ENCODE results near the gene OR4M1. TPM values are rescaled to one million over a fixed set of nuclear protein-coding genes. Genes with fewer than 3 reads are reported as not detected.
"Not testable (repeated sequence)": the region's sequence is repeated elsewhere in the genome, so short reads cannot be mapped to it uniquely, and the experiment has no call there.

The OR4M1 gene
- total RNA-seq, 1 donor from 2014 or later, result not detected

DNA sequence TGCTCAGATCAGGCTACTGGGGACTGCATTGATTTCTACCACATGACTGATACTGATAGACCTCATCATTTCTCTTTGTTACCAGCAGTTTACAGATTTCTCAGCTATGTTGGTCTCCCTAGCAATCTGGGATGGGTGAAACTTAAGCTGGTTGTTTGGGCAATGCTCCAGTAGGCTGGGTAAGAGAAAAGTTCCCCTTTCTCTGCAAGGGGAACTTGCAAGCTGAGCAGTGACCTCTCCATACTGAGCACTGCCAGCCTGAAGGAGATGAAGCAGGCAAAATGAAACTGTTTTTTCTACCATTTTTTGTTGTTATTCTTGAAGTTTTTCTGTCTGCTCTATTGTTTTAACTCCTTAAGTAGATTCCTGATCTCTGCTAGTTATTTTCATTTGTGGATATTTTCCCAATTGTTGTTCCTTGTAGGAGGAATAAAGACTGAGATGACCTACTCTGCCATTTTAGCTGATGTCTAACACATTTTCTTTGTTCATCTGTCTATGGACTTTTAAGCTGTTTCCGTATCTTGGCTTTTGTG lies 1.3 kb upstream of the OR4M1 start:
- Mint-ChIP-seq H3K4me1 (ENCODE audit: low read depth) (no peaks in the 10 kb centered on the region), H3K9me3 (ENCODE audit: low read depth) (peaks cover 80% of the 10 kb centered on the region), H3K36me3 (ENCODE audit: insufficient read depth) (no peaks in the 10 kb centered on the region), H3K4me3 (ENCODE audit: low read depth) (no peak overlapping the region), H3K27ac (no peak overlapping the region), H3K27me3 (no peaks in the 10 kb centered on the region)
- TF ChIP-seq, protein P1, sequence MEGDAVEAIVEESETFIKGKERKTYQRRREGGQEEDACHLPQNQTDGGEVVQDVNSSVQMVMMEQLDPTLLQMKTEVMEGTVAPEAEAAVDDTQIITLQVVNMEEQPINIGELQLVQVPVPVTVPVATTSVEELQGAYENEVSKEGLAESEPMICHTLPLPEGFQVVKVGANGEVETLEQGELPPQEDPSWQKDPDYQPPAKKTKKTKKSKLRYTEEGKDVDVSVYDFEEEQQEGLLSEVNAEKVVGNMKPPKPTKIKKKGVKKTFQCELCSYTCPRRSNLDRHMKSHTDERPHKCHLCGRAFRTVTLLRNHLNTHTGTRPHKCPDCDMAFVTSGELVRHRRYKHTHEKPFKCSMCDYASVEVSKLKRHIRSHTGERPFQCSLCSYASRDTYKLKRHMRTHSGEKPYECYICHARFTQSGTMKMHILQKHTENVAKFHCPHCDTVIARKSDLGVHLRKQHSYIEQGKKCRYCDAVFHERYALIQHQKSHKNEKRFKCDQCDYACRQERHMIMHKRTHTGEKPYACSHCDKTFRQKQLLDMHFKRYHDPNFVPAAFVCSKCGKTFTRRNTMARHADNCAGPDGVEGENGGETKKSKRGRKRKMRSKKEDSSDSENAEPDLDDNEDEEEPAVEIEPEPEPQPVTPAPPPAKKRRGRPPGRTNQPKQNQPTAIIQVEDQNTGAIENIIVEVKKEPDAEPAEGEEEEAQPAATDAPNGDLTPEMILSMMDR (IDR thresholded peaks at IDR 0.05; ENCODE audit: unreplicated experiment), result no peak
- DNase-seq (ENCODE audit: low spot score, unreplicated experiment), result no peak

DNA sequence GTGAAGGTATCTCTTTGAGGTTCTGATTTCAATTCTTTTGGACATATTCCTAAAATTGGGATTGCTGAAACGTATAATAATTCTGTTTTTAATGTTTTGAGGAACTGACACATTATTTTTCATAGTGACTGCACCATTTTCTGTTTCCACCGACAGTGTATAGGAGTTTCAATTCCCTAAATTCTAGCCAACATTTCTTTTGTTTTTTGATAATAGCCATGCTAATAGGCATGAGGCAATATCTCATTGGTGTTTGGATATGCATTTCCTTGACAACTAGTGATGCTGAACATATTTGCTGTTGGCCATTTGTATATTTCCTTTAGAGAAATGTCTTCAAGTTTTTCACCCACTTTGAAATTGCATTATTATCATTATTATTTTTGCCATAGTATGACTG lies 850 bp upstream of the OR4M1 start:
- peaks cover 80% of the 10 kb centered on the region for H3K9me3 Mint-ChIP-seq (ENCODE audit: low read depth)
- not testable (repeated sequence) for H3K4me1 Mint-ChIP-seq (ENCODE audit: low read depth); H3K4me3 Mint-ChIP-seq (ENCODE audit: low read depth); H3K27me3 Mint-ChIP-seq; H3K27ac Mint-ChIP-seq; H3K36me3 Mint-ChIP-seq (ENCODE audit: insufficient read depth); DNase-seq (ENCODE audit: low spot score, unreplicated experiment)

DNA sequence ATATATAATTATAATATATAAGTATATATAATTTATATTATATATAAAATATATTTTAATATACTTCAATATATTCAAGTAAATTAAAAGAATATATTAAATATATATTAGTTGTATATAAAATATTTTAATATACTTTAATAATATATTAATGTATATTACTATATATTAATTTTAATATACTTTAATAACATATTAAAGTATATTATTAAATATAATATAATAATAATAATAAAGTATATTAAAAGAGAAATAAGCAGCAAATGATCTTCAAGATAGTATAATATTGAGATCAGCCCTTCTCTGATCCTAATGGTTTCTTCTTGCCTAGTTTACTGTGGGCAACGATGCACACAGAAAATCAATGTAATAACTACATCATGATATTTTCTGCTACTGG lies 2.3 kb downstream of the OR4M1 start:
- H3K9me3 Mint-ChIP-seq (ENCODE audit: low read depth), result peaks cover 72% of the 10 kb centered on the region
- H3K4me1 Mint-ChIP-seq (ENCODE audit: low read depth), result no peaks in the 10 kb centered on the region

DNA sequence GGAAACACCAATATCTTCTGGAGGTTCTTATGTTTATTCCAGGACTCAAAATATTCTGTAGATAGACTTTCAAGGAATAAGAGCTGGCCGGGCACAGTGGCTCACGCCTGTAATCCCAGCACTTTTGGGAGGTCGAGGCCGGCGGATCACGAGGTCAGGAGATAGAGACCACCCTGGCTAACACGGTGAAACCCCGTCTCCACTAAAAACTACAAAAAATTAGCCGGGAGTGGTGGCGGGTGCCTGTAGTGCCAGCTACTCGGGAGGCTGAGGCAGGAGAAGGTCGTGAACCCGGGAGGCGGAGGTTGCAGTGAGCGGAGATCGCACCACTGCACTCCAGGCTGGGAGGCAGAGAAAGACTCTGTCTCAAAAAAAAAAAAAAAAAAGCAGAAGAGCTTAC lies 12.5 kb downstream of the OR4M1 start:
- H3K36me3 Mint-ChIP-seq (ENCODE audit: insufficient read depth); DNase-seq (ENCODE audit: low spot score, unreplicated experiment); H3K4me3 Mint-ChIP-seq (ENCODE audit: low read depth); H3K27me3 Mint-ChIP-seq; H3K4me1 Mint-ChIP-seq (ENCODE audit: low read depth); H3K27ac Mint-ChIP-seq: not testable (repeated sequence)
- peaks cover 34% of the 10 kb centered on the region for H3K9me3 Mint-ChIP-seq (ENCODE audit: low read depth)

More for the DNA sequence above, 2.3 kb downstream of the OR4M1 start:
- TF ChIP-seq, protein P1 (IDR thresholded peaks at IDR 0.05; ENCODE audit: unreplicated experiment), result no peak
- DNase-seq (ENCODE audit: low spot score, unreplicated experiment), result no peak
- H3K27me3 Mint-ChIP-seq, result no peaks in the 10 kb centered on the region
- no peaks in the 10 kb centered on the region for H3K36me3 Mint-ChIP-seq (ENCODE audit: insufficient read depth)
- H3K27ac Mint-ChIP-seq, result no peak overlapping the region
- H3K4me3 Mint-ChIP-seq (ENCODE audit: low read depth), result no peak overlapping the region

DNA sequence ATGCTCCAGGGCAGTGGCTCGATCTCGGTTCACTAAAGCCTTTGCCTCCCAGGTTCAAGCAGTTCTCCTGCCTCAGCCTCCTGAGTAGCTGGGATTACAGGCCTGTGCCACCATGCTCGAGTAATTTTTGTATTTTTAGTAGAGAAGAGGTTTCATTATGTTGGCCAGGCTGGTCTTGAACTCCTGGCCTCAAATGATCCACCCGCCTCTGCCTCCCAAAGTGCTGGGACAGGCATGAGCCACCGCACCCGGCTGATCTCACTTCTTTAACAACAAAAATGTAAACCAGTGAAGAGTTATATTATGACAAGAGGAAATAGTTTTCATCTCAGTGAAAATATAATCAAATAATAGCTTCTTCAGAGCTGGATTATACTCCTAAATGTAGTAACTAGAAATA lies 14.0 kb downstream of the OR4M1 start:
- not testable (repeated sequence) for H3K4me3 Mint-ChIP-seq (ENCODE audit: low read depth); H3K27ac Mint-ChIP-seq; H3K36me3 Mint-ChIP-seq (ENCODE audit: insufficient read depth); DNase-seq (ENCODE audit: low spot score, unreplicated experiment); H3K27me3 Mint-ChIP-seq; H3K4me1 Mint-ChIP-seq (ENCODE audit: low read depth)
- H3K9me3 Mint-ChIP-seq (ENCODE audit: low read depth), result peaks cover 30% of the 10 kb centered on the region

DNA sequence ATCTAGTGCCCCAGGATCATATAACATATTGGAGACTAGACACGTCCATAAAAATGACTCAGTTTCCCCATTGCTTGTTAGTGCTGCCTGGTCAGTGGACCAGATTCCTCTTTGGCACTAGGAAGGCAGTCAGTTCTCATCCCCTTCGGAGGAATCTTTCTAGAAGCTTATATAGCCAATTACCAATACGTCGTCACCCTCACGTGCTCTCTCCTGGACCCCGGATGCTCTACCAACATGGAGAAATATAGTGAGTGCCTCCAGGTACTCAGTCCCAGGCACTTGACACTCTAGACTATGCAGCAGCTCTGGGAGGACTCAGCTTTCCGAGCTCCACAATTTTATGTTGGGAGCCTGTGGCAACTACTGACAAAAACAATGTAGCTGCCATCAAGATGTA lies 14.8 kb downstream of the OR4M1 start:
- not testable (repeated sequence) for DNase-seq (ENCODE audit: low spot score, unreplicated experiment); H3K4me1 Mint-ChIP-seq (ENCODE audit: low read depth); H3K27me3 Mint-ChIP-seq; H3K36me3 Mint-ChIP-seq (ENCODE audit: insufficient read depth); H3K4me3 Mint-ChIP-seq (ENCODE audit: low read depth); H3K27ac Mint-ChIP-seq
- peaks cover 22% of the 10 kb centered on the region for H3K9me3 Mint-ChIP-seq (ENCODE audit: low read depth)

DNA sequence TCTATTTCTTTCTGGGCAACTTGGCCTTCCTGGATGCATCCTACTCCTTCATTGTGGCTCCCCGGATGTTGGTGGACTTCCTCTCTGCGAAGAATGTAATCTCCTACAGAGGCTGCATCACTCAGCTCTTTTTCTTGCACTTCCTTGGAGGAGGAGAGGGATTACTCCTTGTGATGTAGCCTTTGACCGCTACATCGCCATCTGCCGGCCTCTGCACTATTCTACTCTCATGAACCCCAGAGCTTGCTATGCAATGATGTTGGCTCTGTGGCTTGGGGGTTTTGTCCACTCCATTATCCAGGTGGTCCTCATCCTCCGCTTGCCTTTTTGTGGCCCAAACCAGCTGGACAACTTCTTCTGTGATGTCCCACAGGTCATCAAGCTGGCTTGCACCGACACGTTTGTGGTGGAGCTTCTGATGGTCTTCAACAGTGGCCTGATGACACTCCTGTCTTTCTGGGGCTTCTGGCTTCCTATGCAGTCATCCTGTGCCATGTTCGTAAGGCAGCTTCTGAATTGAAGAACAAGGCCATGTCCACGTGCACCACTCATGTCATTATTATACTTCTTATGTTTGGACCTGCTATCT lies 23.3 kb downstream of the OR4M1 start:
- DNase-seq (ENCODE audit: low spot score, unreplicated experiment); H3K36me3 Mint-ChIP-seq (ENCODE audit: insufficient read depth); H3K27me3 Mint-ChIP-seq; H3K27ac Mint-ChIP-seq; H3K4me3 Mint-ChIP-seq (ENCODE audit: low read depth); H3K4me1 Mint-ChIP-seq (ENCODE audit: low read depth): not testable (repeated sequence)
- H3K9me3 Mint-ChIP-seq (ENCODE audit: low read depth), result peaks cover 26% of the 10 kb centered on the region

DNA sequence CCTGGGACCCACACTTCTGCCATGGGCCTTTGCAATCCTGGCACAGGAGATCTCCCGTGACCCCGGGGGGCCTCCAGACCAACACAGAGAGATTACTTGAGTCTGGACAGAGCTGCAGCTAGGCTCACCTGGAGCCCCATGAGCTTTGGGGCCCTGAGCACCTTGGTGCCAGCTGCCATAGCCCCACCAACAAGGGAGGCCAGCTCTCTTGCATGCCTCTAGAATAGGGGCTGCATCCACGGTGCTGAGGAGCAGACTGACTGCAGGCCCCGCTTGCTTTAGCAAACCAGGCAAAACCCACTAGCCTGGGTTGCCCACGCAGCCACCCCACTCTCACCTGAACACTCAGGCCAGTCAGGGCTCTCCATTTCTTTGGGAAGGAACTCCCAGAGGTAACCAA lies 26.6 kb downstream of the OR4M1 start:
- Mint-ChIP-seq H3K36me3 (ENCODE audit: insufficient read depth) (no peaks in the 10 kb centered on the region), H3K4me3 (ENCODE audit: low read depth) (no peak overlapping the region), H3K27ac (no peak overlapping the region)

More for the DNA sequence above, 26.6 kb downstream of the OR4M1 start:
- no peak for DNase-seq (ENCODE audit: low spot score, unreplicated experiment)
- H3K9me3 Mint-ChIP-seq (ENCODE audit: low read depth), result peaks cover 29% of the 10 kb centered on the region
- H3K27me3 Mint-ChIP-seq, result no peaks in the 10 kb centered on the region
- H3K4me1 Mint-ChIP-seq (ENCODE audit: low read depth), result no peaks in the 10 kb centered on the region
- TF ChIP-seq, protein P1 (IDR thresholded peaks at IDR 0.05; ENCODE audit: unreplicated experiment), result no peak
